CD4-positive, CD25-positive, alpha-beta regulatory T cell (primary cell): ENCODE data around the gene NOM1. TPM values are rescaled to one million over a fixed set of nuclear protein-coding genes. Genes with fewer than 3 reads are reported as not detected.

ENCODE experiments used
- ATAC-seq, 2 donors: fragments of 150-1000 bp; cut with Tn5 transposase; one replicate each; pipeline ENCODE4 v1.10.0; 2021; ENCODE audit warnings: low read depth in 2 of 2, moderate number of reproducible peaks in 2 of 2, moderate library complexity in 1 of 2
- DNase-seq, 3 donors: peaks; one replicate each; pipeline versions ENCODE4 v3.0.0 to v3.0.0-alpha.2; 2012 to 2022; ENCODE audit warnings: mixed read lengths in 1 of 3
- H3K27ac ChIP-seq: one replicate; pipeline ENCODE4 v1.7.0; 2013; ENCODE audit warnings: mild to moderate bottlenecking, low read length; ENCODE audit not compliant: insufficient read depth, poor library complexity, severe bottlenecking
- H3K27me3 ChIP-seq: one replicate; pipeline ENCODE4 v1.7.0; 2013; ENCODE audit warnings: low read length; ENCODE audit not compliant: control insufficient read depth, insufficient read depth
- H3K36me3 ChIP-seq: one replicate; pipeline ENCODE4 v1.7.0; 2013; ENCODE audit warnings: mild to moderate bottlenecking, low read length, moderate library complexity; ENCODE audit not compliant: control insufficient read depth, insufficient read depth
- H3K4me1 ChIP-seq: 2 replicates; pipeline ENCODE4 v1.7.0; 2013; ENCODE audit warnings: mild to moderate bottlenecking, low read length; ENCODE audit not compliant: insufficient read depth, control insufficient read depth, poor library complexity, severe bottlenecking
- H3K4me3 ChIP-seq: one replicate; pipeline ENCODE4 v1.7.0; 2013; ENCODE audit warnings: low read depth, mild to moderate bottlenecking, low read length, moderate library complexity
- H3K9me3 ChIP-seq, 2 experiments: 1 replicate in 1 of 2; 2 replicates in 1 of 2; pipeline ENCODE4 v1.7.0; 2013; ENCODE audit warnings: low read length in 2 of 2, mild to moderate bottlenecking in 1 of 2, moderate library complexity in 1 of 2; ENCODE audit not compliant: control insufficient read depth in 2 of 2
- H3K27ac Mint-ChIP-seq, 3 donors: one replicate each; pipeline ENCODE4 v1.8.0; 2020 to 2022; ENCODE audit warnings: mild to moderate bottlenecking in 3 of 3, mixed read lengths in 3 of 3, moderate library complexity in 2 of 3
- H3K27me3 Mint-ChIP-seq: one replicate; pipeline ENCODE4 v1.8.0; 2022; ENCODE audit warnings: mild to moderate bottlenecking, mixed read lengths
- H3K36me3 Mint-ChIP-seq: one replicate; pipeline ENCODE4 v1.8.0; 2020; ENCODE audit warnings: mixed read lengths
- H3K4me1 Mint-ChIP-seq, 4 donors: one replicate each; pipeline ENCODE4 v1.8.0; 2020 to 2022; ENCODE audit warnings: mixed read lengths in 4 of 4, mild to moderate bottlenecking in 1 of 4
- H3K4me3 Mint-ChIP-seq, 4 donors: one replicate each; pipeline ENCODE4 v1.8.0; 2020 to 2022; ENCODE audit warnings: mild to moderate bottlenecking in 4 of 4, mixed read lengths in 4 of 4, moderate library complexity in 3 of 4
- H3K9me3 Mint-ChIP-seq, 7 donors: one replicate each; pipeline ENCODE4 v1.8.0; 2020 to 2022; ENCODE audit warnings: mixed read lengths in 7 of 7, mild to moderate bottlenecking in 3 of 7, moderate library complexity in 2 of 7
- polyA plus RNA-seq, 4 donors: library from polyadenylated mRNA; unstranded; fragments of 300-500 nt; fragmentation: Illumina TruSeq; gene quantifications; one replicate each; pipeline ENCODE4 v1.2.3, GENCODE V29; 2021
- total RNA-seq: library from RNA; stranded (reverse); gene quantifications from one replicate; pipeline ENCODE4 v1.2.3, GENCODE V29; 2022

The NOM1 gene
- total and polyA plus RNA-seq, 5 donors from 2014 or later = 1.6 to 34.9 (median 3.6) TPM

- Histone ChIP-seq H3K9me3 (no peaks in the 10 kb centered on the region), H3K27ac (no peak overlapping the region), H3K27me3 (no peaks in the 10 kb centered on the region), H3K4me1 (peaks cover 3% of the 10 kb centered on the region), H3K36me3 (peaks cover 80% of the 10 kb centered on the region), H3K4me3 (no peak overlapping the region)
- H3K4me1 Mint-ChIP-seq = peaks cover 0 to 25% (median 15%) of the 10 kb centered on the region in 4 donors
- ATAC-seq (no peak), DNase-seq (no peak)
- no peaks in the 10 kb centered on the region for H3K27me3 Mint-ChIP-seq
- H3K27ac Mint-ChIP-seq = no peak overlapping the region
- H3K9me3 Mint-ChIP-seq = no peaks in the 10 kb centered on the region
- H3K36me3 Mint-ChIP-seq = peaks cover 57% of the 10 kb centered on the region
- H3K4me3 Mint-ChIP-seq = no peak overlapping the region
Measured at GRCh38 chr7:156956727-156957126, 7.2 kb downstream of the NOM1 start.

- no peaks in the 10 kb centered on the region for H3K9me3 Mint-ChIP-seq
- Histone ChIP-seq H3K4me1 (no peaks in the 10 kb centered on the region), H3K27ac (no peak overlapping the region), H3K9me3 (no peaks in the 10 kb centered on the region), H3K27me3 (no peaks in the 10 kb centered on the region), H3K36me3 (peaks cover 92% of the 10 kb centered on the region), H3K4me3 (no peak overlapping the region)
- no peak overlapping the region for H3K4me3 Mint-ChIP-seq
- ATAC-seq (no peak), DNase-seq (no peak)
- no peak overlapping the region for H3K27ac Mint-ChIP-seq
- H3K27me3 Mint-ChIP-seq = no peaks in the 10 kb centered on the region
- peaks cover 0 to 8% (median 0%) of the 10 kb centered on the region in 4 donors for H3K4me1 Mint-ChIP-seq
- peaks cover 64% of the 10 kb centered on the region for H3K36me3 Mint-ChIP-seq
Measured at GRCh38 chr7:156962145-156962544, 12.6 kb downstream of the NOM1 start.

- no peaks in the 10 kb centered on the region for H3K27me3 ChIP-seq
- peaks cover 62% of the 10 kb centered on the region for H3K36me3 Mint-ChIP-seq
- no peaks in the 10 kb centered on the region for H3K4me1 ChIP-seq
- no peak for DNase-seq
- no peaks in the 10 kb centered on the region for H3K27me3 Mint-ChIP-seq
- no peak overlapping the region for H3K4me3 Mint-ChIP-seq
- peaks cover 0 to 8% (median 0%) of the 10 kb centered on the region in 4 donors for H3K4me1 Mint-ChIP-seq
- H3K9me3 ChIP-seq = no peaks in the 10 kb centered on the region
- H3K9me3 Mint-ChIP-seq = no peaks in the 10 kb centered on the region
- peaks cover 96% of the 10 kb centered on the region for H3K36me3 ChIP-seq
- ATAC-seq = no peak
- no peak overlapping the region for H3K27ac Mint-ChIP-seq
- no peak overlapping the region for H3K4me3 ChIP-seq
- H3K27ac ChIP-seq = no peak overlapping the region
Measured at GRCh38 chr7:156962897-156963296, 13.4 kb downstream of the NOM1 start.

GRCh38 chr7:156963472-156963871 is 14.0 kb downstream of the NOM1 start:
- H3K27ac ChIP-seq = no peak overlapping the region
- DNase-seq (no peak), ATAC-seq (no peak)
- Mint-ChIP-seq H3K4me1 (peaks cover 0 to 8% (median 0%) of the 10 kb centered on the region in 4 donors), H3K27ac (no peak overlapping the region), H3K27me3 (no peaks in the 10 kb centered on the region), H3K4me3 (no peak overlapping the region), H3K36me3 (peaks cover 59% of the 10 kb centered on the region), H3K9me3 (no peaks in the 10 kb centered on the region)
- H3K9me3 ChIP-seq = no peaks in the 10 kb centered on the region
- H3K36me3 ChIP-seq = peaks cover 92% of the 10 kb centered on the region
- no peaks in the 10 kb centered on the region for H3K4me1 ChIP-seq
- no peaks in the 10 kb centered on the region for H3K27me3 ChIP-seq
- H3K4me3 ChIP-seq = no peak overlapping the region

- no peak overlapping the region for H3K4me3 Mint-ChIP-seq
- H3K36me3 Mint-ChIP-seq = peaks cover 59% of the 10 kb centered on the region
- peaks cover 0 to 8% (median 1%) of the 10 kb centered on the region in 4 donors for H3K4me1 Mint-ChIP-seq
- H3K9me3 ChIP-seq = no peaks in the 10 kb centered on the region
- no peak for ATAC-seq
- no peaks in the 10 kb centered on the region for H3K27me3 Mint-ChIP-seq
- no peaks in the 10 kb centered on the region for H3K4me1 ChIP-seq
- H3K9me3 Mint-ChIP-seq = no peaks in the 10 kb centered on the region
- no peak overlapping the region for H3K27ac ChIP-seq
- H3K4me3 ChIP-seq = no peak overlapping the region
- peaks cover 93% of the 10 kb centered on the region for H3K36me3 ChIP-seq
- no peaks in the 10 kb centered on the region for H3K27me3 ChIP-seq
- H3K27ac Mint-ChIP-seq = no peak overlapping the region
- DNase-seq = no peak
Measured at GRCh38 chr7:156964971-156965370, 15.5 kb downstream of the NOM1 start.

GRCh38 chr7:156966387-156966786 is 16.9 kb downstream of the NOM1 start:
- Histone ChIP-seq H3K4me3 (no peak overlapping the region), H3K4me1 (no peaks in the 10 kb centered on the region), H3K27ac (no peak overlapping the region), H3K36me3 (peaks cover 86% of the 10 kb centered on the region), H3K27me3 (no peaks in the 10 kb centered on the region), H3K9me3 (no peaks in the 10 kb centered on the region)
- Mint-ChIP-seq H3K9me3 (no peaks in the 10 kb centered on the region), H3K4me1 (peaks cover 0 to 2% (median under 1%) of the 10 kb centered on the region in 4 donors), H3K4me3 (no peak overlapping the region), H3K36me3 (peaks cover 49% of the 10 kb centered on the region), H3K27me3 (no peaks in the 10 kb centered on the region), H3K27ac (no peak overlapping the region)
- ATAC-seq (no peak), DNase-seq (no peak)

GRCh38 chr7:156968183-156968582 is 18.7 kb downstream of the NOM1 start:
- Mint-ChIP-seq H3K27me3 (no peaks in the 10 kb centered on the region), H3K4me3 (no peak overlapping the region), H3K27ac (no peak overlapping the region), H3K36me3 (peaks cover 43% of the 10 kb centered on the region), H3K4me1 (peaks cover 0 to 2% (median 0%) of the 10 kb centered on the region in 4 donors), H3K9me3 (no peaks in the 10 kb centered on the region)
- Histone ChIP-seq H3K36me3 (peaks cover 75% of the 10 kb centered on the region), H3K27ac (no peak overlapping the region), H3K4me1 (no peaks in the 10 kb centered on the region), H3K4me3 (no peak overlapping the region), H3K9me3 (no peaks in the 10 kb centered on the region), H3K27me3 (no peaks in the 10 kb centered on the region)
- ATAC-seq (no peak), DNase-seq (no peak)

- peak in 1 of 2 donors; percentile 34 for ATAC-seq
- no peaks in the 10 kb centered on the region for H3K27me3 Mint-ChIP-seq
- H3K36me3 Mint-ChIP-seq = peaks cover 39% of the 10 kb centered on the region
Measured at GRCh38 chr7:156969972-156970420, 20.5 kb downstream of the NOM1 start.

More at GRCh38 chr7:156969972-156970420, 20.5 kb downstream of the NOM1 start:
- peak in 2 of 3 donors; percentile 26 for DNase-seq
- H3K27me3 ChIP-seq = no peaks in the 10 kb centered on the region
- Mint-ChIP-seq H3K27ac (no peak overlapping the region), H3K4me3 (no peak overlapping the region), H3K9me3 (no peaks in the 10 kb centered on the region), H3K4me1 (peaks cover 0 to 2% (median 0%) of the 10 kb centered on the region in 4 donors)
- H3K4me3 ChIP-seq = no peak overlapping the region
- no peaks in the 10 kb centered on the region for H3K9me3 ChIP-seq
- no peak overlapping the region for H3K27ac ChIP-seq
- H3K36me3 ChIP-seq = peaks cover 57% of the 10 kb centered on the region
- no peaks in the 10 kb centered on the region for H3K4me1 ChIP-seq
